Measurements from ENCODE around the gene ABCA7.

The ABCA7 gene, protein sequence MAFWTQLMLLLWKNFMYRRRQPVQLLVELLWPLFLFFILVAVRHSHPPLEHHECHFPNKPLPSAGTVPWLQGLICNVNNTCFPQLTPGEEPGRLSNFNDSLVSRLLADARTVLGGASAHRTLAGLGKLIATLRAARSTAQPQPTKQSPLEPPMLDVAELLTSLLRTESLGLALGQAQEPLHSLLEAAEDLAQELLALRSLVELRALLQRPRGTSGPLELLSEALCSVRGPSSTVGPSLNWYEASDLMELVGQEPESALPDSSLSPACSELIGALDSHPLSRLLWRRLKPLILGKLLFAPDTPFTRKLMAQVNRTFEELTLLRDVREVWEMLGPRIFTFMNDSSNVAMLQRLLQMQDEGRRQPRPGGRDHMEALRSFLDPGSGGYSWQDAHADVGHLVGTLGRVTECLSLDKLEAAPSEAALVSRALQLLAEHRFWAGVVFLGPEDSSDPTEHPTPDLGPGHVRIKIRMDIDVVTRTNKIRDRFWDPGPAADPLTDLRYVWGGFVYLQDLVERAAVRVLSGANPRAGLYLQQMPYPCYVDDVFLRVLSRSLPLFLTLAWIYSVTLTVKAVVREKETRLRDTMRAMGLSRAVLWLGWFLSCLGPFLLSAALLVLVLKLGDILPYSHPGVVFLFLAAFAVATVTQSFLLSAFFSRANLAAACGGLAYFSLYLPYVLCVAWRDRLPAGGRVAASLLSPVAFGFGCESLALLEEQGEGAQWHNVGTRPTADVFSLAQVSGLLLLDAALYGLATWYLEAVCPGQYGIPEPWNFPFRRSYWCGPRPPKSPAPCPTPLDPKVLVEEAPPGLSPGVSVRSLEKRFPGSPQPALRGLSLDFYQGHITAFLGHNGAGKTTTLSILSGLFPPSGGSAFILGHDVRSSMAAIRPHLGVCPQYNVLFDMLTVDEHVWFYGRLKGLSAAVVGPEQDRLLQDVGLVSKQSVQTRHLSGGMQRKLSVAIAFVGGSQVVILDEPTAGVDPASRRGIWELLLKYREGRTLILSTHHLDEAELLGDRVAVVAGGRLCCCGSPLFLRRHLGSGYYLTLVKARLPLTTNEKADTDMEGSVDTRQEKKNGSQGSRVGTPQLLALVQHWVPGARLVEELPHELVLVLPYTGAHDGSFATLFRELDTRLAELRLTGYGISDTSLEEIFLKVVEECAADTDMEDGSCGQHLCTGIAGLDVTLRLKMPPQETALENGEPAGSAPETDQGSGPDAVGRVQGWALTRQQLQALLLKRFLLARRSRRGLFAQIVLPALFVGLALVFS (N-terminal part only)

GRCh38 chr19:1039646-1040475 is at the start of gene ABCA7:
ABCA7 (plus strand) TSS chr19:1040107; CDS start chr19:1041362, 1,255 bp downstream.
- peak; percentile 100 for DNase-seq (ENCODE audit: low spot score)

- DNase-seq (ENCODE audit: low spot score): no peak
Measured at GRCh38 chr19:990119-990571, 49.8 kb upstream of the ABCA7 start.

GRCh38 chr19:990746-991145 is 49.2 kb upstream of the ABCA7 start:
- DNase-seq (ENCODE audit: low spot score): no peak

- no peak for DNase-seq (ENCODE audit: low spot score)
Measured at GRCh38 chr19:991174-991931, 48.6 kb upstream of the ABCA7 start.

DNA sequence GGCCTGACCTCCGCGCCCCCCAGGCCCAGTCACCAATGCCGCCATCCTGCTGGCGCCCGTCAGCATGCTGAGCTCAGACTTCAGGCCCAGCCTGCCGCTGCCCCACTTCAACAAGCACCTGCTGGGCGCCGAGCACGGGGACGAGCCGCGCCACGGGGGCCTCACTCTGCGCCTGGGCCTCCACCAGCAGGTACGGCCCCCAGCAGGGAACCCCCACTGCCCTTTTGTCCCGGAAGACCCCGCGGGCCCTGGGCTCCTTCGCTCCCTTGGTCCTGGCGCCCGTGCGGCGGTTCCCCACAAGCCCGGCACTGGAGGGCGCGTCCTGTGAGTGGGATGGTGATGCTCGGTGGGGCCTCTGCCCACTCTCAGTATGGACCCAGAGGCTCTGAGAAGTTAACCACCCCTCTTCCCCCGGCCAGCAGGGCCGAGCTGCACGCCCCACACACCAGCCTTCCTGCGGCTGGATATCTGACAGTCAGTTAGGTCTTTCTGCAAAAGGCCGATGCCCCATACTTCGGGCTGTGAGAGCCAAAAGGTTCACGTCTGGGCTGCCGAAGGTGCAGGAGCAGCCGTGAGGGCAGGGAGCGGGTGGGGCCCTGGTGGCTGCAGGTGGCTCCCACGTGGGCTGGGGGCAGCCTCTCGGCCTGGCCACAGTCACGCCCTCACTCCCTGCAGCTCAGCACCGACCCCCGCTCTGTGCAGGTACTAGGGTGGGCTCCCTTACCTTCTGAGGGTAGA is 47.8 kb upstream of the ABCA7 start:
- DNase-seq (ENCODE audit: low spot score): no peak

DNA sequence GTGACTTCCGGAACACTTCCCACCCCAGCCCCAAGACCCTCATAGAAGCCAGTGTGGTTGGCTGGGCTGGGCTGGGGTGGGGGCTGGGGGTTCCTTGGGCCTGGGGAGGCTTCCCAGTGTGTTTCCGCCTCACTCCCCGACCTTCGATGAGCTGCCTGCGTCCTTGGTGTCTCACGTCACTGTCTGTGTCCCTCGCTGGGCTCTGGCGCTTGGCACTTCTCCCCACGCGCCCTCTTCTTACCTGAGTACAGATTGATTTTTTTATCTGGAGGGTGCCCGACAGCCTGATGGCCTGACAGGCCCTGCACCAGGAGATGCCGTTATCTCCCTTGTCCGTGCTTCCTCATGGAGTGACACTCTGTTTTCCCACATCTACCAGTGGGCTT is 47.2 kb upstream of the ABCA7 start:
- no peak for DNase-seq (ENCODE audit: low spot score)

GRCh38 chr19:993361-993830 is 46.5 kb upstream of the ABCA7 start:
- DNase-seq (ENCODE audit: low spot score): no peak

DNA sequence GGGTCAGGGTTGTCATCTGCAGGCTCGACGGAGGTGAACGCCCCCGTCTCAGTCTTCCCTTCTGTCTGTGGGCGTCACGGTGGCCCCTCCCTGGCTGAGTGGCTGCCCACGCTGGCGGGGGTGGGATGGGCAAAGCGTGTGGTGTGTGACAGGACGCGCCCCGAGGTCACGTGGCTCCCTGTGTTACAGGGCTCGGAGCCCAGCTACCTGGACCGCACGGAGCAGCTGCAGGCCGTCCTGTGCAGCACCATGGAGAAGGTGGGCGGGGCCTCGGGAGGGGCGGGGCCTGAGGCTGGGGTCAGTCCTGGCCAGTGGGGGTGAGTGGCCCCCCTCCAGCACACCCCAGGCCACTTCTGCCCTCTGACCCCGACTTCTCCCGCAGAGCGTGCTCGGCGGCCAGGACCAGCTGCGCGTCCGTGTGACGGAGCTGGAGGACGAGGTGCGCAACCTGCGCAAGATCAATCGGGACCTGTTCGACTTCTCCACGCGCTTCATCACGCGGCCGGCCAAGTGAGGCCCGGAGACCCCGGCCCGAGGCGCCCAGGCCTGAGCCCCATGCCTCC is 46.0 kb upstream of the ABCA7 start:
- DNase-seq (ENCODE audit: low spot score): no peak

- no peak for DNase-seq (ENCODE audit: low spot score)
Measured at GRCh38 chr19:994516-994915, 45.4 kb upstream of the ABCA7 start.

GRCh38 chr19:995051-995827 is 44.7 kb upstream of the ABCA7 start:
- DNase-seq (ENCODE audit: low spot score): no peak

GRCh38 chr19:996051-996838 is 43.7 kb upstream of the ABCA7 start:
- peak; percentile 66 for DNase-seq (ENCODE audit: low spot score)

- DNase-seq (ENCODE audit: low spot score): no peak
Measured at GRCh38 chr19:998064-998463, 41.8 kb upstream of the ABCA7 start.

DNA sequence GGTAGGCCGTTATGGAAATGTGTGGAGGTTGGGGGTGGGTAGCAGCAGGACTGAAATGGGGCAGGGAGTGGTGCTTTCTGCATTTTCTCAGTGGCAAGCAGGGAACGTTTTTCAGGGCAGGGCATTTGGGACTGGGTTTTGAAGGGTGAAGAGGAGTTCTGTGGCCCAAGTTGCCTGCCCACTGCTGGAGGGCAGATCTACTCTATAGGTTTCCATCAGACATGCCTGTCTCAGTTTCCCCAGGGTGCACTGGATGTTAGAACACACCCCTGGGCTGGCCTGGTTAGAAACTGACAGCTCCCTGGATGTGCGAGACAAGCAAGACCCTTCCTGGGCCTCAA is 40.6 kb upstream of the ABCA7 start:
- no peak for DNase-seq (ENCODE audit: low spot score)

- DNase-seq (ENCODE audit: low spot score): peak; percentile 60
Measured at GRCh38 chr19:1000095-1000494, 39.8 kb upstream of the ABCA7 start, which contains the start of gene GRIN3B. GRIN3B (plus strand) TSS chr19:1000419; CDS start chr19:1000438, 19 bp downstream.

GRCh38 chr19:1000591-1001537 is 39.0 kb upstream of the ABCA7 start:
- DNase-seq (ENCODE audit: low spot score): no peak

DNA sequence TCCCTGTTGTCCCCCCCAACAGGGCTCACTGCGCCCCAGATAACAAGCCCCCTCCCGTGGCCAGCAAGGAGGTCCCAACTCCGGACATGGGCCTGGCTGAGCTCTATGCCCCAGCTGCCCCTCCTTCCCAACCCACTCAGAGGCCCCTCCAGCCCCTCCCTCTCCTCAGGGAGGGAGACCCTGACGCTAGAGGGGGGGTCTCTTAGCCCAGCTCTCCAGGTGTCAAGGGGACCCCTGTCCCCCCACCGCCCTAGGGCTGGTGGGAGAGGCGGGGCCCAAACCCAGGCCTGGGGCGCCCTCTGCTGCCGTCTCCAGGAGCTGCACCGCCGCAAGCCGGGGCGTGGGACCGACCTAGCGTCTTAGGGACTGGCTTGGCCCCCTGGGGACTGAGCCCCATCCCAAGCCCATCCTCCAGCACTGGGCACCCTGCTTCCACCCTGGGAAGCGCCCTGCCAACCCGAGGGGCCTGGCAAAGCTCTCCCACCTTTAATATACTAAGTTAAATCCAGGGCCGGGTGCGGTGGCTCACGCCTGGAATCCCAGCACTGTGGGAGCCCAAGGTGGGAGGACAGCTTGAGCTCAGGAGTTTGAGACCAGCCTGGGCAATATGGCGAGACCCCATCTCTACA is 38.3 kb upstream of the ABCA7 start:
- peak; percentile 66 for DNase-seq (ENCODE audit: low spot score)
